ENCODE data around the gene GGTLC2.

GRCh38 chr22:22682807-22683667, 38.6 kb downstream of the GGTLC2 start:
- TF ChIP-seq TAF1 (IDR thresholded peaks at IDR 0.05; ENCODE audit: low read depth, low read length) = no peak
- TF ChIP-seq SPI1 (IDR thresholded peaks at IDR 0.05; ENCODE audit: low read depth, low read length) = no peak
- no peak for TF ChIP-seq POLR2A (IDR thresholded peaks at IDR 0.05; ENCODE audit: low read depth, low read length)

Measured in GM12891 (cell line).